PC-3 (cell line): ENCODE results near the gene MME. TPM values are rescaled to one million over a fixed set of nuclear protein-coding genes. Genes with fewer than 3 reads are reported as not detected.

Experiments used
- ATAC-seq: fragments of 200-7000 bp; cut with Tn5 transposase; 2 replicates; pipeline ENCODE4 v1.9.1; 2020; ENCODE audit warnings: mild to moderate bottlenecking, moderate library complexity
- BruUV-seq: library from RNA; stranded (reverse); fragments of 400-500 nt; replicated peaks from 2 replicates; lab custom pipeline; 2021; lab: Mats Ljungman, UMichigan
- CTCF ChIA-PET: fragments of 300-600 bp; sonication (Branson Sonifier 250); formaldehyde crosslinking; loops from one replicate; lab custom pipeline; 2022; ENCODE audit warnings: antibody characterized with exemption; lab: Charles Lee
- POLR2A ChIA-PET: fragments of 300-600 bp; sonication (Branson Sonifier 250); formaldehyde crosslinking; loops from one replicate; lab custom pipeline; 2022; ENCODE audit warnings: antibody characterized with exemption; ENCODE audit not compliant: unreplicated experiment; lab: Charles Lee
- DNase-seq: peaks from one replicate; pipeline ENCODE4 v3.0.0-alpha.2; 2015
- H2AFZ ChIP-seq: fragments of 300-600 bp; sonication (generic); 2 replicates; pipeline ENCODE4 v1.6.0; 2016; ENCODE audit warnings: antibody characterized with exemption, low read length
- H3F3A ChIP-seq: fragments of 300-600 bp; sonication (generic); one replicate; pipeline ENCODE4 v1.6.0; 2017; ENCODE audit warnings: antibody characterized with exemption, low read length, control low read depth, mild to moderate bottlenecking; ENCODE audit not compliant: unreplicated experiment
- H3K27ac ChIP-seq: fragments of 300-600 bp; sonication (generic); 2 replicates; pipeline ENCODE4 v1.5.1; 2016; ENCODE audit warnings: mild to moderate bottlenecking, low read length
- H3K27me3 ChIP-seq: fragments of 300-600 bp; sonication (generic); 2 replicates; pipeline ENCODE4 v1.6.1; 2016; ENCODE audit warnings: low read length, mixed read lengths
- H3K36me3 ChIP-seq: fragments of 300-600 bp; sonication (generic); 2 replicates; pipeline ENCODE4 v1.6.1; 2016; ENCODE audit warnings: low read depth, mixed run types, low read length, mixed read lengths
- H3K4me1 ChIP-seq: fragments of 300-600 bp; sonication (generic); 2 replicates; pipeline ENCODE4 v1.5.1; 2016; ENCODE audit warnings: low read length; ENCODE audit not compliant: insufficient read depth
- H3K4me2 ChIP-seq: fragments of 300-600 bp; sonication (generic); 2 replicates; pipeline ENCODE4 v1.6.0; 2016; ENCODE audit warnings: low read length
- H3K4me3 ChIP-seq: fragments of 300-600 bp; sonication (generic); 2 replicates; pipeline ENCODE4 v1.5.1; 2016; ENCODE audit warnings: mild to moderate bottlenecking, low read length, mixed read lengths
- H3K79me2 ChIP-seq: fragments of 300-600 bp; sonication (generic); 2 replicates; pipeline ENCODE4 v1.6.1; 2017; ENCODE audit warnings: low read length, mixed read lengths
- H3K9ac ChIP-seq: fragments of 300-600 bp; sonication (generic); 2 replicates; pipeline ENCODE4 v1.6.0; 2016; ENCODE audit warnings: mild to moderate bottlenecking, low read length
- H3K9me2 ChIP-seq: fragments of 300-600 bp; sonication (generic); replicated peaks from 2 replicates; pipeline ENCODE4 v1.6.1; 2016; ENCODE audit warnings: mixed run types, low read length, mixed read lengths
- H3K9me3 ChIP-seq: fragments of 300-600 bp; sonication (generic); 2 replicates; pipeline ENCODE4 v1.6.1; 2016; ENCODE audit warnings: low read length, mixed read lengths
- H4K20me1 ChIP-seq: fragments of 300-600 bp; sonication (generic); 2 replicates; pipeline ENCODE4 v1.6.1; 2016; ENCODE audit warnings: low read length, mixed read lengths
- CTCF ChIP-seq: fragments of 300-600 bp; sonication (generic); conservative IDR thresholded peaks from 2 replicates; pipeline ENCODE4 v1.5.1; 2017; ENCODE audit warnings: antibody characterized with exemption, low read depth, mild to moderate bottlenecking, low read length
- EZH2 ChIP-seq: fragments of 300-600 bp; sonication (generic); IDR thresholded peaks from one replicate; pipeline ENCODE4 v1.6.1; 2017; ENCODE audit warnings: antibody characterized with exemption, mild to moderate bottlenecking, low read length; ENCODE audit not compliant: unreplicated experiment
- EZH2phosphoT487 ChIP-seq: fragments of 300-600 bp; sonication (generic); IDR thresholded peaks from 2 replicates; pipeline ENCODE4 v1.6.1; 2018; ENCODE audit warnings: mild to moderate bottlenecking, antibody characterized with exemption, low read length, borderline replicate concordance
- intact Hi-C: fragments of 100-400 bp; cut with micrococcal nuclease; formaldehyde crosslinking; loops from 2 replicates; pipeline ENCODE4 v1.9.0; 2023
- total RNA-seq: library from RNA; depleted of rRNA; stranded (reverse); fragments of >200 nt; gene quantifications from 2 replicates; pipeline ENCODE4 v1.2.3, GENCODE V29; 2014

Gene MME
- total RNA-seq, 1 experiment from 2014 or later: 1.2 TPM

- no peaks in the 10 kb centered on the region for H3F3A ChIP-seq
- H3K9ac ChIP-seq: no peak overlapping the region
- TF ChIP-seq CTCF (no peak), EZH2 (no peak), EZH2phosphoT487 (no peak)
- H2AFZ ChIP-seq: no peak overlapping the region
- ChIA-PET POLR2A (no interaction called here), CTCF (no interaction called here)
- no peak overlapping the region for H3K27ac ChIP-seq
- no peaks in the 10 kb centered on the region for H3K36me3 ChIP-seq
- no peaks in the 10 kb centered on the region for H4K20me1 ChIP-seq
- no peak overlapping the region for H3K4me2 ChIP-seq
- no TSS peak for BruUV-seq
- no peak for DNase-seq
- no peaks in the 10 kb centered on the region for H3K9me3 ChIP-seq
- ATAC-seq: no peak
- intact Hi-C loops: no loop called here
- H3K4me1 ChIP-seq: no peaks in the 10 kb centered on the region
- H3K27me3 ChIP-seq: no peaks in the 10 kb centered on the region
- H3K9me2 ChIP-seq: no peaks in the 10 kb centered on the region
- H3K79me2 ChIP-seq: no peaks in the 10 kb centered on the region
- no peak overlapping the region for H3K4me3 ChIP-seq
Observed at GRCh38 chr3:155197786-155198185, 117.7 kb downstream of the MME start.

GRCh38 chr3:155202626-155203025 lies 122.5 kb downstream of the MME start:
- CTCF ChIA-PET: no interaction called here
- intact Hi-C loops: no loop called here
- Histone ChIP-seq H3K9me3 (no peaks in the 10 kb centered on the region), H3K79me2 (no peaks in the 10 kb centered on the region), H2AFZ (no peak overlapping the region), H3F3A (no peaks in the 10 kb centered on the region), H3K4me3 (no peak overlapping the region), H3K36me3 (no peaks in the 10 kb centered on the region), H4K20me1 (no peaks in the 10 kb centered on the region), H3K9ac (no peak overlapping the region), H3K27ac (no peak overlapping the region), H3K9me2 (no peaks in the 10 kb centered on the region), H3K27me3 (no peaks in the 10 kb centered on the region), H3K4me2 (no peak overlapping the region), H3K4me1 (no peaks in the 10 kb centered on the region)
- TF ChIP-seq CTCF (no peak), EZH2 (no peak), EZH2phosphoT487 (no peak)
- POLR2A ChIA-PET: no interaction called here
- DNase-seq (no peak), ATAC-seq (no peak)
- BruUV-seq: no TSS peak

DNA sequence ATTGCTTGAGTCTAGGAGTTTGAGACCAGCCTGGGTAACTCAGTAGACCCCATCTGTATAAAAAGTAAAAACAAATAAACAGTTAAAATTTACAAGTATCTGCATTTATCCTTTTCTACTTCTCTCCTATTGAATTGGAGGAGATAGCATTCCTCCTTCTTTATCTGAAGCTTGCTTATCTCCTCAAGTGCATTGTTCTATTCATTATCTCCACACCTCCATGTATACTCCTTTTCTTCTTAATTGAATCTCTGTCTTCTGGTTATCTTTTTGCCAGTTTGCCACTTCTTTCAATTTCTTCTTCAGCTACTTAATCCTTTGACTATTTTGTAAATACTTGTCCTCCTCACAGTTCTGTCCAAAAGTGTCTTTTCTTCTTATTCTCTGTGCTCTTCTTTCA lies 124.7 kb downstream of the MME start:
- Histone ChIP-seq H3K9me2 (no peaks in the 10 kb centered on the region), H3K4me2 (no peak overlapping the region), H3K4me1 (no peaks in the 10 kb centered on the region), H3K9ac (no peak overlapping the region), H2AFZ (no peak overlapping the region), H3K9me3 (no peaks in the 10 kb centered on the region), H3K79me2 (no peaks in the 10 kb centered on the region), H4K20me1 (no peaks in the 10 kb centered on the region), H3K27ac (no peak overlapping the region), H3K36me3 (no peaks in the 10 kb centered on the region), H3F3A (no peaks in the 10 kb centered on the region), H3K27me3 (no peaks in the 10 kb centered on the region), H3K4me3 (no peak overlapping the region)
- TF ChIP-seq EZH2phosphoT487: no peak
- TF ChIP-seq CTCF: no peak
- TF ChIP-seq EZH2: no peak
- no TSS peak for BruUV-seq
- intact Hi-C loops: no loop called here
- no peak for ATAC-seq
- CTCF ChIA-PET: no interaction called here
- DNase-seq: no peak
- POLR2A ChIA-PET: interaction anchor here (0.6 kb wide), 1 partner anchor 908 kb away, joined by 4 read pairs; no protein-coding TSS in a partner anchor
